Measurements from ENCODE around the gene CTRL.
"Not testable (repeated sequence)": the region's sequence is repeated elsewhere in the genome, so short reads cannot be mapped to it uniquely, and the experiment has no call there.

Gene CTRL

DNA sequence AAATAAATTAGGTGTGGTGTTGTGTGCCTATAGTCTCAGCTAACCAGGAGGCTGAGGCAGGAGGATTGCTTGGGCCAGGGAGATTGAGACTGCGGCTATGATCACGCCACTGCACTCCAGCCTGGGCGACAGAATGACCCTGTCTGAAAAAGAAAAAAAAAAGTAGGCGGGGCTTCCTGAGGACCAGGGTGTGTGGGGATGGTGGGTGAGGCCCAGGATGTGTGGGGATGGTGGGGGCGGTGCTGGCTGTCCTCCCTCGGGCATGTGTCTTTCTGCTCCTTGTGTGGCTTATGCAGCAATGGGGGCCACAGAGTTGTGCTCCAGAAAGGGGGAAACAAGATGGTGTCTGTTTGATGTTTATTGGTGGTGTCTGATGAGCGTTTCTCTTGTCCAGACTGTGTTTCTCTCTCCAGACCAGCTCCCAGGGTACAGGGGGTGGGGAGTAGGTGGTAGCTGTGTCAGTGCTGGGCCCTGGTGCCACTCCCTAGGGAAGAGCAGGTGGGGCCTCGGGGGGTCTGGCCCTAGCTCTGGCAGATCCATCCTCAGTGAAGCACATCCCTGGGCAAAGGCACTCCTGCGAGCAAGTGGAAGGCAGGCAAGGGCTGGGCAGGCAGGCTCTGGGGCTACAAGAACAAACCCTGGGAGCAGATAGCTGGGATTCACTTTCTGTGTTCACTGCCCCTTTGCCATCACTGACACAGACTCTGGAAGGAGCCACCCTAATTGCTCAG lies 10.0 kb upstream of the CTRL start:
- in situ Hi-C loops (cut with MboI; ENCODE audit: low sequenced_read_pairs) = no loop called here

DNA sequence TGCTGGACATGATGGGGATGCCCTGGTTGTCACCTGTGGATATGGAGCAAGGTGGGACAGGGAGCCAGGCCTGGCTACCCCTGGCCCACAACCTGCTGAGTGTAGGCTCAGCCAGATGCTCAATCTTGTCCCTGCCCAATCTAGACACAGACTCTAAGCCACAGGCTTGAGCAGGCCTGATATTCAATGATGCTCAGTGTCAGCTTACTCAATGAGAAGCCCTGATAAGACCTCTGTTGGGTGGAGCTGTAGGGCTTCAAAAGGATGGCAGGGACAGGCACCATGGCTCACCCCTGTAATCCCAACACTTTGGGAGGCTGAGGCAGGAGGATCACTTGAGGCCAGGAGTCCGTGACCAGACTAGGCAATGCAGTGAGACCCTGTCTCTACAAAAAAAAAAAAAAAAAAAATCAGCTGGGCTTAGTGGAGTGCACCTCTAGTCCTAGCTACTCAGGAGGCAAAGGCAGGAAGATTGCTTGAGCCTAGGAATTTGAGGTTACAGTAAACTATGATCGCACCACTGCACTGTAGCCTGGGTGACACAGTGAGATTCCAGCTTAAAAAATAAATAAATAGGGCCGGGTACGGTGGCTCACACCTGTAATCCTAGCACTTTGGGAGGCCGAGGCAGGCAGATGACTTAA lies 8.9 kb upstream of the CTRL start:
- in situ Hi-C loops (cut with MboI; ENCODE audit: low sequenced_read_pairs) = no loop called here

DNA sequence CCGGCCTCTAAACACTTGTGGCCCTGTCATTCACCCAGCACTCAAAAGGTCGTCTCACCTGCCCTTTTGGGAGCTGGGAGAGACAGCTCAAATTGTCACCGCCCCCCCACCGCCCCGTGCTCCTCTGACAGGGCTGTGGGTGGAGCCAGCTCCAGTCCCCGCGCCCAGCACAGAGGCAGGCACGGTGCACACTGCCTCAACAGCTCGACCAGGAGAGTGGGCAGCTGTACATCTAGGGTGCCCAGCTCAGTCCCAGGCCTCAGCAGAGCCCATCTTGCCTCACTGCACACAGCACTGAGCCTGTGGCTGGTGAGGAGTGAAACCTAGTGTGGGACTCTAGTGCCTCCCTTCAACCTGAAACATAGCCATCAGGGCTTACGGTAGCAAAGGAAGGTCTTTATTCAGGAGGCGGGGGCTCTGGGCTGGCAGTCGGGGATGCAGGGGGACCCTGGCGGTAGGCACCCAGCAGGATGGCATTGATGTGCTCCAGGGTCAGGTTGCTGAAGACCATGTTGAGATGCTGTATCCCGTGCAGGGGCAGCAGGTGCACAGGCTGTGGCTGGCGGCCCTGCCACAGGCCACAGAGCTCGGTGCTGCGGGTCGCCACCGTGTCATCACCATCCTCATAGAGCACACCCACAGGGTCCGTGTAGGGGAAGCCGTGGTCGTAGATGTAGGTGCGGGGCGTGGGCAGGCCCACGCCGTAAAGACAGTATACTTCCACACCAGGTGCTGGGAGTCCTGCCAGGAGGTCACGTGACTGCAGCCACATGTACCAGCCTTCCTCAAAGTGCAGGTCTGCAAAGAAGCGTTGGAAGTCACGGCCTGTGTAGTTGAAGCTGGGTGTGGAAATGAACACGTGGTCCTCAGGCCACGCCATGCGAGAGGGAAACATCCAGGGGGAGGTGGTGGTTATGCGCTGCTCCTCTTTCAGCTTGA lies 8.1 kb upstream of the CTRL start:
- in situ Hi-C loops (cut with MboI; ENCODE audit: low sequenced_read_pairs) = no loop called here

DNA sequence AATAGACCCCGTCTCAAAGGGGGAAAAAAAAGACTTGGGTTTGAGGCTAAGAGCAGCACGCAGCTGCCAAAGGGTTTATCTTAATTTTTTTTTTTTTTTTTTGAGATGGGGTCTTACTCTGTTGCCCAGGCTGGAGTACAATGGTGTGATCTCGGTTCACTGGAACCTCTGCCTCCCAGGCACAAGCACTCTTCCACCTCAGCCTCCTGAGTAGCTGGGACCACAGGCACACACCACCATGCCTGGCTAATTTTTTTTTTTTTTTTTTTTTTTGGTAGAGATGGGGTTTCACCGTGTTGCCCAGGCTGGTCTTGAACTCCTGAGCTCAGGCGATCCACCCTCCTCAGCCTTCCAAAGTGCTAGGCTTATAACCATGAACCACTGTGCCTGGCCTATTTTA lies 6.1 kb upstream of the CTRL start:
- in situ Hi-C loops (cut with MboI; ENCODE audit: low sequenced_read_pairs) = not testable (repeated sequence)

DNA sequence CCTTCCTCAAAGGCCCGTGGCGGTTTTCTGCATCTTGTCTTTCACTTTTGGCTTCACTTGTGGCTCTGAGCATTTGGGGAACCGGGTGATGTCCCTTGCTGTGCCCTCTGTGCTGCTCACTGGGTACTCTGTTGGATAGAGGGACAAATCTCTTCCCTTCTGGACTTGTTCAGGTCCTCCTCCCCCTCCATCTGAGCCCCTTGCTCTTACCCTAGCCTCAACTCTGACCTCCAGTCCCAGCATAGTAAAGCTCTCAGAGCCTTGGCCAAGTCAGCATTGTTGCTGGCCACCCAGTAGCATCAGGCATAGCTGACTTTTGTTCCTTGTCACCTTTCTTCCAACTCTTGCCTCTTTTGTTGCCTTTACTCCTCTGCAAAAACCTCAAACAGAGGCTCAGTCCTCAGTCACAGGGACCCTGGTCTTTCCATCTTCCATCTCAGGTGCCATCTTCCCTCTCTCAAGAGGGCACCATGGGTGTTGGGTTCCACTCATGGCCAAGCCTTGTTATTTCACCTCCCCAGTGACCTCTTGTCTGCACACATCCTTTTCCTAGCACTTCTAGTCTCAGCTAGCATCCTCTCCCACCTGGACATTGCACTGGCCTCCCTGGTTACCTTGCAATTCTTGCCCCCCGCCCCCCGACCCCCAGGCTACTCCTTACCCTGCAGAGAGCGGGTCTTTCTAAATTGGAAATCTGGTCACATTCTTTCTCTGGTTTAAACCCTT lies 5.4 kb upstream of the CTRL start:
- in situ Hi-C loops (cut with MboI; ENCODE audit: low sequenced_read_pairs) = no loop called here

DNA sequence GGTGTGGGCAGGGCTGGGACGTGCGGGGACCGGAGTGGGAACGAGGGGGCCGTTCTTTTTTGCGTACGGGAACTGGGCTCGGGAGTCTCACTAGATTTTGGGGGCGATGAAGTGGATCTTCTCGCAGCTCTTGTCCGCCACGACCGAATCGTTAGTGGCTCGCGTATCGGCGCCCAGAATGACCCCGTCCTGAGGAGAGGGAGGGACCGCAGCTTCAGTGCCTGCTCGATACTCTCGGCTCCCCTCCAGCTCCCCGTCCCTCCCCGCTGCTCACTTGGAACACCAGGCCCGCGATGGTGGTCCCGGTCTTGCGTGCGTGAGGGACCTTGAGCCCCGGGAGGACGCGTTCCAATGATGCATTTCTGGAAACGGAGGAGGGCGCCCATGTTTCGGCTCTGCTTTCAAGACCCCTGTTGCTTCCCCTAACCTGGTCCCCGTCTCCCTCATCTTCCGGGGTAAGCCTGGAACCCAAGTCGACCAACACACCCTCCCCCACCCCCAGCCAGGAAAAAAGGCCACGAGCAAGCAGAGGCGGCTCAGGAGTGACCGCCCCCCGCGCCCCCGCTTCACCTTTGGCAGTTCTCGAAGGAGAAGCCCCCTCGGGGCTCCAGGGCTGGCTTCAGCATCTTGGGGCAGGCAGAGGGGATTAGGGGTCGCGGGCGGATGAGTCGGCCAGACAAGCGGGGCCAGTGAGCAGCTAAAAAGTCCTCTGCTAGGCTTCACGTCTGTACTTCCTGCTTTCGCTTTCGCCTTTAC lies 4.6 kb upstream of the CTRL start, which contains the start of gene PSMB10:
Gene PSMB10, minus strand, starts transcription at position 727 of the 756 bp plus-strand sequence. Its CDS starts 101 bp downstream, at position 626.
- in situ Hi-C loops (cut with MboI; ENCODE audit: low sequenced_read_pairs) = no loop called here

DNA sequence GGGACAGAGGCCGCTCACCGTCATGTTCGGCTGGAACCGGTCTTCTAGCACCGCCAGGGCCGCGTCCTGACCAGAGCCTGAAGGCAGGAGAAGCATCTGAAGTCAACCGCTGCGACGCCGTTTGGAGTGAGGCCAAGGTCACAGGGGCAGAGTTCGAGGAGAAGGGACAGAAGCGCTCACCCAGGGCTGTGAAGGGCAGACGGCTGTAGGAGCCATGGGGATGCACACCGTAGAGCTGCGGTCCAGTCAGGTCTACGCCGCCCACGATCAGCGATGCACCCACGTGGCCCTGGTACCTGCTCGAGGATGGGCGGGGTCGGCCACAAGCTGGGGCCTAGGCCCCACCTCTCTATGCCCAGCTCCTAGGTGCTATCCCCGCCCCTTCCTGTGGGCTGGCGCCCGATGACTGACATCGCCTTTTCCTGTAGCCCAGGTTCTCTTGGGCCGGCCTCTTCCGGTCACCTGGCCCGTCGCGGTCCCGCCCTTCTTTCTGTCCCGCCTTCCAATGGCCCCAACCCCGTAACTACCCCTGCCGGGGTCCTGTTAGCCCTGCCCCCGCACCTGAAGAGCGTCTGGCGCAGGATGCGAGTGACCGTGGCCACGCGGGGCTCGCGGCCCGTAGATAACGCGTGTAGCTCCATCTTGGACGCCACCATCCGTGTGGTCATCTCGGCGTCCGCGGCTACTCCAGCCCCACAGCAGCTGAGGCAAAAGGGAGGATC lies 3.9 kb upstream of the CTRL start:
- in situ Hi-C loops (cut with MboI; ENCODE audit: low sequenced_read_pairs) = no loop called here

DNA sequence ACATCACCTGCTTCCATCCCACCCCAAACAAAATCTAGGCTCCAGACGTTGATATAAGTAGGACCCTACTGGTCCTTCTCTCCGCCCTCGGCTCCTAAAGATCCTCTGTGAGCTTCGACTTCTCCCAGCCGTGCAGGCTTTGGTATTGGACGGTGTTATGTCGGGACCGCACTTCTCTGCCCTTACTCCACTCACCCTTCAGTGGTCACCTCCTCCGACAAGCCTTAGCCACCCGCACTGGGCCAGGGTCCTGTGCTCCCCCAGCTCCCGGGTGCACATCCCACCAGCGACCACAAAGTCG lies 3.4 kb upstream of the CTRL start:
- in situ Hi-C loops (cut with MboI; ENCODE audit: low sequenced_read_pairs) = no loop called here

DNA sequence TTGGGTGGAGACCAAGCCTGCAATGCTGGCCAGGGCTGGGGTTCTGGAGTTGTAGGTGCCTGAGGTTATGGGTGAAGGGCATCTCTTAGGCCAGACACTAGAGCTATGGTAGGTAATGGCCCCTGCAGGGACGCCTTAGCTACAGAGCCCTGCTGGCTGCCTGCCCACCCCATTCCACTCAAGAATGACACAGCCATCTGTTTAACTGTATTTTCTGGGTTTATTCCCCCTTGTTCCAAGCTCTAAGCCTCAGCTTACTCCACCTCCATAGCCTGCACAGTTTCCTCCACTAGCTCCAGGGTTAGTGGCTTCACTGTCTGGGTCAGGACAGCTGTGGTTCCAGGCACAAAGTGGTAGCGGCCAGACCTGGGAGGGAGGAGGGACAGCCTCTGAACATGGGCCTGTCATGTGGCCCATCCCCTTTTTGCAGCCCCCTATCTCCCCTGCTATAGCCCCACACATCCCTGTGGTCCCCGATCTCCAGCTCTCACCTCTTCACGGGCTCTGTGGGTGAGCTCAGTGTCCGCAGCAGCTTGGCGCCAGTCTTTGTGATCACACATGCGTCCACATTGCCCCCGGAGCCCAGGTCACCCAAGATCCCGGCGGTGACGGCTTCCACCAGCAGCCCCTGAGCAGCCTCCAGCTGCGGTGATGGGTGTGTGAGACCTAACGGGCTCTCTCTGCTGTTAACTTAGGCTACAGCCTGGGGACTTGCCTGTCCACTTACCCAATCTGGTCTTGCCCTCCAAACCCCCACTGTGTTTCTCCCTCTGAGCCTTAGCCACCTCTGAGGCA lies 2.8 kb upstream of the CTRL start:
- in situ Hi-C loops (cut with MboI; ENCODE audit: low sequenced_read_pairs) = no loop called here

DNA sequence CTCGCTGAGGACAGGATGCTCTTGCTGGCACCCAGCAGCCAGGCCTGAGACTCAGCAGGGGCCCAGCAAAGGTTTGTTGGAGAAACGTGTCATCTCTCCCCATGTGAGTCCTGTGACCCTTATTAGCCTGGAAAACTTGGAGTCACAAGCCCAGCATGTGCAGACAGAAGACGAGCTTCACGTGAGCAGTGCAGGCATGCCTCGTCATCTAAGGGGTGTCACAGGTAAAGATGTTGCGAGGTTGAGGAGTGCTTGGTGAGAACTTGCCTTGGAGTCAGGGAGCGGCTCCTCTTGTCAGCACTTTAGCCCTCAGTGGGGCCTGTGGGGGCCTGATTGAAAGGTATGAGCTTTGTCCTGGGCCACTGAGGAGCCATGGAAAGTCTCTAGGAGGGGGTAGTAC lies 2.1 kb upstream of the CTRL start:
- in situ Hi-C loops (cut with MboI; ENCODE audit: low sequenced_read_pairs) = no loop called here

DNA sequence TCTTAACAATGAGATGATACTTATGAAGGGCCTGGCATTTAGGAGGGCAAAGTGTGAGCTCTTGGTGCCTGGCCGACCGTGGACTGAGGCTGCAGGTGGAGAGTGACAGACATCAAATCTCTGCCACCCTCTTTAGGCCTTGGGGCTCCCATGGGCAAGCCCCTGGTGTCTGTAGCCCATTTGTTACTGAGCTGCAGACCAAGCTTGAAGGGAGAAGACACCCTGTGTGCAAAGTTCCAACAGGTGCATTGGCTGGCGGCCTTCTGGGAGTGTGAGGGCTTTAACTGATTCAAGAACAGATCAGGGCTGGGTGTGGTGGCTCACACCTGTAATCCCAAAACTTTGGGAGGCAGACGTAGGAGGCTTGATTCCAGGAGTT lies 789 bp upstream of the CTRL start:
- in situ Hi-C loops (cut with MboI; ENCODE audit: low sequenced_read_pairs) = no loop called here

DNA sequence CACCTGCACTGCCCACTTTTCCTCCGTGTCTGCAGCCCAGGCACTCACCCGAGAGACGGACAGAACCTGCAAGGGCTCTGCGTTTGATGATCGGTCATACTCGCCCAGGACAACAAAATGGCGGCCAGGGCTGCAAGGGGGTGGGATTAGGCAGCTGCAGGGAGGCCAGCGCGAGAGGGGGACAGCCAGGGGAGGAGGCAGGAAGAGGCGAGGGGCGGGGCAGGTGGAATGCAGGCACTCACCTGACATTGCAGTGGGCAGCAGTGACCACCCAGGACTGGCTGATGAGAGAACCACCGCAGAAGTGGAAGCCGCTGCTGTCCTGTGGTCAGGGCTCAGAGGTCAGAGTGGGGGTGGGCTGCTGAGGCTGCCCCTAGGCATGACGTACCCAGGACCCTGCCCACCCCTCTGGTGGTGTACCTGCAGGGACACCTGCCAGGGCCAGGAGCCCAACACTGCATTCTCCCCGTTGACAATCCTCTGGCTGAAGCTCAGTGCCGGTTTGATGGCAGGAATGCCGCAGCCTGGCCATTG lies 917 bp downstream of the CTRL start:
- in situ Hi-C loops (cut with MboI; ENCODE audit: low sequenced_read_pairs) = no loop called here

DNA sequence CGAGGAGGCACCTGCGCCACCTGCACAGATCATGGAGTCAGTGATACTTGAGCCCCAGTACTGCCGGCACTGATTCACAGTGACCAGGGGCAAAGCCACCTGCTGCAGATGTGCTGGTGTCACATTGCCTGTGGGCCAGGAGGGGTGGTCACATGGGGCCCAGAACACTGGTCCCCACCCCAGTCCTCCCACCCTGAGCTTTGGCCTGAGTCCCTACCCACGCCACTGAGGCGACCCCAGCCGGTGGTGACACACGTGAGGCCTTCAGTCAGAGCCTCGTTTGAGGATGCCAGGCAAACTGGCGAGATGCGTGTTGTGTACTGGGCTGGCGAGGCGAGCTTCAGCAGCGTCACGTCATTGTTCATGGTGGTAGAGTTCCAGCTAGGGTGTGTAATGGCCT lies 1.5 kb downstream of the CTRL start:
- in situ Hi-C loops (cut with MboI; ENCODE audit: low sequenced_read_pairs) = no loop called here

DNA sequence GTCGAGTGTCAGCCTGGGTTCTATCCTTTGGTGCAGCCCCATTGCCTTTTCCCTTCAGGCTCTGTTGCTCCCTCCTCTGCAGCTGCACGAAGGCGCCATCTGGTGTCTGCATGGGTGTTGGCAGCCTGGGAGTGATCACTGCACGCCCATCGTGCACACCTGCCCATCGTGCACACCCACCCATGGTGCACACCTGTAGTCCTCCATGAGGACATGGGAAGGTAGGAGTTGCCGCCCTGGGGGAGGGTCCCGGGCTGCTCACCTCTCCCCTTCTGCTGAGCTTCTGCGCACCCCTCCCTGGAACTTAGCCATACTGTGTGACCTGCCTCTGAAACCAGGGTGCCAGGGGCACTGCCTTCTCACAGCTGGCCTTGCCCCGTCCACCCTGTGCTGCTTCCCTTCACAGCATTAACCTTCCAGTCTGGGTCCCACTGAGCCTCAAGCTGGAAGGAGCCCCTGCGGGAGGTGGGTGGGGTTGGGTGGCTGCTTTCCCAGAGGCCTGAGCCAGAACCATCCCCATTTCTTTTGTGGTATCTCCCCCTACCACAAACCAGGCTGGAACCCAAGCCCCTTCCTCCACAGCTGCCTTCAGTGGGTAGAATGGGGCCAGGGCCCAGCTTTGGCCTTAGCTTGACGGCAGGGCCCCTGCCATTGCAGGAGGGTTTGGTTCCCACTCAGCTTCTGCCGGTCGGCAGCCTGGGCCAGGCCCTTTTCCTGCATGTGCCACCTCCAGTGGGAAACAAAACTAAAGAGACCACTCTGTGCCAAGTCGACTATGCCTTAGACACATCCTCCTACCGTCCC lies 2.9 kb downstream of the CTRL start:
- in situ Hi-C loops (cut with MboI; ENCODE audit: low sequenced_read_pairs) = no loop called here

DNA sequence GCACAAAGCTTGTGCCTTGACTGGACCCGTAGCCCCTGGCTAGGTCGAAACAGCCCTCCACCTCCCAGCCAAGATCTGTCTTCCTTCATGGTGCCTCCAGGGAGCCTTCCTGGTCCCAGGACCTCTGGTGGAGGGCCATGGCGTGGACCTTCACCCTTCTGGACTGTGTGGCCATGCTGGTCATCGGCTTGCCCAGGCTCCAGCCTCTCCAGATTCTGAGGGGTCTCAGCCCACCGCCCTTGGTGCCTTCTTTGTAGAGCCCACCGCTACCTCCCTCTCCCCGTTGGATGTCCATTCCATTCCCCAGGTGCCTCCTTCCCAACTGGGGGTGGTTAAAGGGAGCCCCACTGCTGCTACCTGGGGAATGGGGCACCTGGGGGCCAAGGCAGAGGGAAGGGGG lies 3.5 kb downstream of the CTRL start:
- in situ Hi-C loops (cut with MboI; ENCODE audit: low sequenced_read_pairs) = no loop called here

DNA sequence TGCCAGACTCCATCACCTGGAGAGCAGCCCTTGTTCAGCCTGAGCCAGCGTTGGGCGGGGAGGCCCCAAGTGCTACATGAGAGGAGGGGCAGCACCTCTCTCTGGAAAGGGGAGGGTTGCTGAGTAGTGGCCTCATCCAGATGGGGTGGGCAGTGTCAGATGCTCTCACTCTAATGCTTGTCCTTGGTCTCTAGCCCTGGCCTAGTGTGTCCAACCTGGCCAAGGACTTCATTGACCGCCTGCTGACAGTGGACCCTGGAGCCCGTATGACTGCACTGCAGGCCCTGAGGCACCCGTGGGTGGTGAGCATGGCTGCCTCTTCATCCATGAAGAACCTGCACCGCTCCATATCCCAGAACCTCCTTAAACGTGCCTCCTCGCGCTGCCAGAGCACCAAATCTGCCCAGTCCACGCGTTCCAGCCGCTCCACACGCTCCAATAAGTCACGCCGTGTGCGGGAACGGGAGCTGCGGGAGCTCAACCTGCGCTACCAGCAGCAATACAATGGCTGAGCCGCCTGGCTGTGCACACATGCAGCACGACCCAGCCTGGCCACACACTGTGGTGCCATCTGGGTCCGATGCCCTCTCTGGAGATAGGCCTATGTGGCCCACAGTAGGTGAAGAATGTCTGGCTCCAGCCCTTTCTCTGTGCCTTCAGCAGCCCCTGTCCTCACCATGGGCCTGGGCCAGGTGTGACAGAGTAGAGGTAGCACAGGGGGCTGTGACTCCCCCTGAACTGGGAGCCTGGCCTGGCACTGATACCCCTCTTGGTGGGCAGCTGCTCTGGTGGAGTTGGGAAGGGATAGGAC lies 4.3 kb downstream of the CTRL start:
- in situ Hi-C loops (cut with MboI; ENCODE audit: low sequenced_read_pairs) = no loop called here

DNA sequence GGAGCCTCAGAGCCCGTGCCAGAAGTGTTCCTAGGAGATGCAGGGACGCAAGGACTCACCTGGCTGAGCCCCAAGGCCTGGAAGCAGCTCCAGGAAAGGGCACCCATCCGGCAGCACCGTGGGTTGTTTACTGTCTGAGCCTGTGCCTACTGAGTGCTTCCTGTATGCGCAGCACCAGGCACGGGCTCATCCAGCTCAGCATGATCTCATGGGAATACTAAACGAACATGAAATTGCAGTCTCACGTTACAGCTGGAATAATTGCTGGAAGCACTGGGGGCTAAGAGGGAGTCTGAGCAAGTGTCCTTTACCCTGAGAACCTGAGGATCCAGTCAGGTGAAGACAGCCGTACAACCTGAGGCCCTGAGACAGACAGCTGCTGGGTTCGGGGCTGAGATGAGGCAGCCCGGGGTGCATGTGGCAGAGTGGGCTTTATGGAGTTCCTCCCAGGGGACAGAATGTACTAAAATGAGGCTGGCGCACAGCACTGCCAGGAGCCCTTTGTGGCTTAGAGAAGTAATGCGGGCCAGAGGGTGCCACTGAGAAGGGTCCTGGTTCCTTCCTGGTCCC lies 5.4 kb downstream of the CTRL start:
- in situ Hi-C loops (cut with MboI; ENCODE audit: low sequenced_read_pairs) = no loop called here

Measured in hTERT RPE-1 (cell line).